Tibial nerve (tissue), 4 donors: ENCODE measurements around the gene DNAJC21.

ENCODE experiments used
- EP300 ChIP-seq, 2 donors: sonication (generic); formaldehyde crosslinking; IDR thresholded peaks; one replicate each; pipeline ENCODE4 v1.6.1; 2017; ENCODE audit warnings: antibody characterized with exemption in 2 of 2, mild to moderate bottlenecking in 1 of 2
- POLR2A ChIP-seq, 2 donors: fragments of 450-650 bp; IDR thresholded peaks; one replicate each; pipeline ENCODE4 v1.6.1; 2017; ENCODE audit warnings: antibody characterized with exemption in 2 of 2, mild to moderate bottlenecking in 2 of 2, moderate library complexity in 2 of 2
- TF ChIP-seq, protein P1 (sequence below), 5 experiments: fragments of 200-600 bp in 3 of 5; fragments of 450-650 bp in 2 of 5; sonication (generic) in 3 of 5; IDR thresholded peaks; one replicate each; pipeline ENCODE4 v1.5.1; 2016 to 2019; ENCODE audit warnings: antibody characterized with exemption in 5 of 5, mild to moderate bottlenecking in 3 of 5, moderate library complexity in 2 of 5

GRCh38 chr5:34915856-34916192, 13.5 kb upstream of the DNAJC21 start:
- TF ChIP-seq, protein P1, sequence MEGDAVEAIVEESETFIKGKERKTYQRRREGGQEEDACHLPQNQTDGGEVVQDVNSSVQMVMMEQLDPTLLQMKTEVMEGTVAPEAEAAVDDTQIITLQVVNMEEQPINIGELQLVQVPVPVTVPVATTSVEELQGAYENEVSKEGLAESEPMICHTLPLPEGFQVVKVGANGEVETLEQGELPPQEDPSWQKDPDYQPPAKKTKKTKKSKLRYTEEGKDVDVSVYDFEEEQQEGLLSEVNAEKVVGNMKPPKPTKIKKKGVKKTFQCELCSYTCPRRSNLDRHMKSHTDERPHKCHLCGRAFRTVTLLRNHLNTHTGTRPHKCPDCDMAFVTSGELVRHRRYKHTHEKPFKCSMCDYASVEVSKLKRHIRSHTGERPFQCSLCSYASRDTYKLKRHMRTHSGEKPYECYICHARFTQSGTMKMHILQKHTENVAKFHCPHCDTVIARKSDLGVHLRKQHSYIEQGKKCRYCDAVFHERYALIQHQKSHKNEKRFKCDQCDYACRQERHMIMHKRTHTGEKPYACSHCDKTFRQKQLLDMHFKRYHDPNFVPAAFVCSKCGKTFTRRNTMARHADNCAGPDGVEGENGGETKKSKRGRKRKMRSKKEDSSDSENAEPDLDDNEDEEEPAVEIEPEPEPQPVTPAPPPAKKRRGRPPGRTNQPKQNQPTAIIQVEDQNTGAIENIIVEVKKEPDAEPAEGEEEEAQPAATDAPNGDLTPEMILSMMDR (IDR thresholded peaks at IDR 0.05) = no peak
- no peak for TF ChIP-seq POLR2A (IDR thresholded peaks at IDR 0.05)
- TF ChIP-seq EP300 (IDR thresholded peaks at IDR 0.05) = no peak
